Umbilical cord (tissue), 2 donors: ENCODE measurements around the gene PTH. TPM values are rescaled to one million over a fixed set of nuclear protein-coding genes. Genes with fewer than 3 reads are reported as not detected.

Experiments
- DNase-seq: peaks from one replicate; pipeline ENCODE4 v3.0.0-alpha.2; 2015; ENCODE audit warnings: low spot score
- total RNA-seq: library from RNA; depleted of rRNA; stranded (reverse); fragments of >200 nt; gene quantifications from one replicate; pipeline ENCODE4 v1.2.3, GENCODE V29; 2014; ENCODE audit warnings: low replicate concordance; ENCODE audit not compliant: insufficient read depth

The PTH gene
- total RNA-seq, 1 donor from 2014 or later = 19.3 TPM

DNA sequence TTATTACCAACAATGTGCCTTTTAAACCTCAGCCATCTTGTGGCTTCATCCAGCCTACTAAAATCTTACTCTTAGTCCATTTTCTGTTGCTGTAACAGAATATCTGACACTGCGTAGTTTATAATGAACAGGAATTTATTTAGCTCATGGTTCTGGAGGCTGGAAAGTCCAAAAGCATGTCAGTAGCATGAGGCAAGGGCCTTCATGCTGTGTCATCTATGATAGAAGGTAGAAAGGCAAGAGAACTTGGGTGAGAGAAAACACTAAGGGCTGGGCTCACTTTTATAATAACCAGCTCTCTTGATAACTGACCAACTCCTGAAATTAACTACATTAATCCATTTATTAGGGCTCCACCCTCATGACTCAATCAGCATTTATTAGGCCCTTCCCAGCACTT lies 46.3 kb downstream of the PTH start:
- DNase-seq = no peak

GRCh38 chr11:13448876-13449275 lies 46.9 kb downstream of the PTH start:
- no peak for DNase-seq

- DNase-seq = peak; percentile 15
Observed at GRCh38 chr11:13446444-13446843, 49.4 kb downstream of the PTH start.

GRCh38 chr11:13445588-13445987 lies 50.2 kb downstream of the PTH start:
- no peak for DNase-seq

Other genes starting within 250 kb of the PTH start
- 48.6 TPM for gene BMAL1, start 218.2 kb downstream of the PTH start, total RNA-seq
- gene BTBD10, start 32.8 kb downstream of the PTH start, total RNA-seq = 52.2 TPM
- gene FAR1, start 172.7 kb upstream of the PTH start, total RNA-seq = 54.7 TPM